GM18951 (cell line): ENCODE results near the gene LRRC56.

Experiments
- POLR2A ChIP-seq: IDR thresholded peaks from 4 replicates; pipeline ENCODE4 v1.6.1; 2011; ENCODE audit warnings: mild to moderate bottlenecking; ENCODE audit not compliant: insufficient read length, insufficient read depth; ENCODE audit errors: extremely low read depth
- in situ Hi-C: fragments of 300-500 bp; cut with MboI; formaldehyde crosslinking; loops from one replicate; pipeline ENCODE4 v1.12.0; 2022; ENCODE audit warnings: low sequenced_read_pairs, mixed read lengths, inconsistent platforms; ENCODE audit not compliant: unreplicated experiment

The LRRC56 gene

GRCh38 chr11:534396-535209, 2.7 kb upstream of the LRRC56 start:
- in situ Hi-C loops: no loop called here
- TF ChIP-seq POLR2A: no peak

GRCh38 chr11:535210-535518, 2.2 kb upstream of the LRRC56 start:
- TF ChIP-seq POLR2A: no peak
- in situ Hi-C loops: no loop called here

GRCh38 chr11:535519-536454, 1.5 kb upstream of the LRRC56 start, which contains the start of gene HRAS:
Gene HRAS (minus strand): TSS chr11:535576.
- in situ Hi-C loops: no loop called here
- TF ChIP-seq POLR2A: peak; percentile 93

GRCh38 chr11:537622-538430, 499 bp downstream of the LRRC56 start:
- in situ Hi-C loops: no loop called here
- TF ChIP-seq POLR2A: no peak

- no peak for TF ChIP-seq POLR2A
- in situ Hi-C loops: no loop called here
Measured at GRCh38 chr11:538431-539051, 1.2 kb downstream of the LRRC56 start.

- TF ChIP-seq POLR2A: no peak
- in situ Hi-C loops: no loop called here
Measured at GRCh38 chr11:539971-540481, 2.7 kb downstream of the LRRC56 start.

- no peak for TF ChIP-seq POLR2A
- in situ Hi-C loops: no loop called here
Measured at GRCh38 chr11:540583-541432, 3.5 kb downstream of the LRRC56 start.

- in situ Hi-C loops: no loop called here
- no peak for TF ChIP-seq POLR2A
Measured at GRCh38 chr11:541433-541885, 4.1 kb downstream of the LRRC56 start.

GRCh38 chr11:544817-545166, 7.5 kb downstream of the LRRC56 start:
- no peak for TF ChIP-seq POLR2A
- in situ Hi-C loops: no loop called here

GRCh38 chr11:545171-545570, 7.8 kb downstream of the LRRC56 start:
- TF ChIP-seq POLR2A: no peak
- in situ Hi-C loops: no loop called here

- in situ Hi-C loops: no loop called here
- TF ChIP-seq POLR2A: no peak
Measured at GRCh38 chr11:548700-549603, 11.6 kb downstream of the LRRC56 start.
